Adipocyte (in vitro differentiated cells): ENCODE data around the gene FIG4.
A peak's percentile ranks its signal among the peaks of the same experiment; 100 is the strongest.

Experiments used
- DNase-seq: peaks from one replicate; pipeline ENCODE4 v3.0.0-alpha.2; 2015; ENCODE audit warnings: low read depth
- H3K27me3 ChIP-seq: replicated peaks from 2 replicates; pipeline ENCODE4 v1.7.0; 2013; ENCODE audit warnings: mild to moderate bottlenecking, low read length, moderate library complexity; ENCODE audit not compliant: control insufficient read depth, insufficient read depth
- H3K36me3 ChIP-seq: 2 replicates; pipeline ENCODE4 v1.7.0; 2013; ENCODE audit warnings: low read length, mild to moderate bottlenecking, moderate library complexity; ENCODE audit not compliant: control insufficient read depth, insufficient read depth, severe bottlenecking
- H3K4me1 ChIP-seq: 2 replicates; pipeline ENCODE4 v1.7.0; 2013; ENCODE audit warnings: mild to moderate bottlenecking, low read length, moderate library complexity; ENCODE audit not compliant: control insufficient read depth, insufficient read depth
- H3K4me3 ChIP-seq: 2 replicates; pipeline ENCODE4 v1.7.0; 2013; ENCODE audit warnings: mild to moderate bottlenecking, low read length, moderate library complexity
- H3K9ac ChIP-seq: 2 replicates; pipeline ENCODE4 v1.7.0; 2013; ENCODE audit warnings: mild to moderate bottlenecking, low read length, moderate library complexity
- H3K9me3 ChIP-seq: 2 replicates; pipeline ENCODE4 v1.7.0; 2013; ENCODE audit warnings: mild to moderate bottlenecking, low read length, moderate library complexity; ENCODE audit not compliant: control insufficient read depth

The FIG4 gene

GRCh38 chr6:109690737-109691621 is at the start of gene FIG4, which contains the start of gene AK9:
Gene FIG4 (plus strand): TSS chr6:109691296. CDS start chr6:109691436, 140 bp downstream.
Gene AK9 (minus strand): TSS chr6:109691202. CDS start chr6:109675745, 15,457 bp downstream.
- Histone ChIP-seq H3K4me1 (peaks cover 29% of the 10 kb centered on the region), H3K9ac (peak within 1 kb of the TSS; percentile 92), H3K4me3 (peak within 1 kb of the TSS; percentile 97), H3K9me3 (no peaks in the 10 kb centered on the region), H3K36me3 (no peaks in the 10 kb centered on the region), H3K27me3 (no peaks in the 10 kb centered on the region)
- peak; percentile 98 for DNase-seq

GRCh38 chr6:109644131-109644530 is 47.0 kb upstream of the FIG4 start:
- Histone ChIP-seq H3K9me3 (peaks cover 3% of the 10 kb centered on the region), H3K9ac (no peak overlapping the region), H3K4me3 (no peak overlapping the region), H3K36me3 (no peaks in the 10 kb centered on the region), H3K4me1 (no peaks in the 10 kb centered on the region), H3K27me3 (no peaks in the 10 kb centered on the region)
- DNase-seq, result no peak

- H3K4me3 ChIP-seq, result no peak overlapping the region
- no peak overlapping the region for H3K9ac ChIP-seq
- no peaks in the 10 kb centered on the region for H3K9me3 ChIP-seq
- H3K27me3 ChIP-seq, result no peaks in the 10 kb centered on the region
- H3K36me3 ChIP-seq, result no peaks in the 10 kb centered on the region
- DNase-seq, result no peak
- H3K4me1 ChIP-seq, result peaks cover 3% of the 10 kb centered on the region
These were observed 37.8 kb upstream of the FIG4 start for GRCh38 chr6:109653264-109653663.

GRCh38 chr6:109655761-109656262 is 35.3 kb upstream of the FIG4 start:
- no peak for DNase-seq
- Histone ChIP-seq H3K9ac (no peak overlapping the region), H3K9me3 (no peaks in the 10 kb centered on the region), H3K4me3 (no peak overlapping the region), H3K4me1 (peaks cover 4% of the 10 kb centered on the region), H3K27me3 (no peaks in the 10 kb centered on the region), H3K36me3 (no peaks in the 10 kb centered on the region)

GRCh38 chr6:109660526-109661320 is 30.4 kb upstream of the FIG4 start:
- no peak overlapping the region for H3K4me3 ChIP-seq
- no peak overlapping the region for H3K9ac ChIP-seq
- H3K9me3 ChIP-seq, result no peaks in the 10 kb centered on the region
- no peak for DNase-seq
- no peaks in the 10 kb centered on the region for H3K27me3 ChIP-seq
- H3K4me1 ChIP-seq, result peaks cover 4% of the 10 kb centered on the region
- no peaks in the 10 kb centered on the region for H3K36me3 ChIP-seq

- Histone ChIP-seq H3K36me3 (no peaks in the 10 kb centered on the region), H3K9me3 (no peaks in the 10 kb centered on the region), H3K4me1 (peaks cover 4% of the 10 kb centered on the region), H3K27me3 (no peaks in the 10 kb centered on the region), H3K9ac (no peak overlapping the region), H3K4me3 (no peak overlapping the region)
- DNase-seq, result no peak
These were observed 28.9 kb upstream of the FIG4 start for GRCh38 chr6:109662192-109662591.

GRCh38 chr6:109669811-109670210 is 21.3 kb upstream of the FIG4 start:
- Histone ChIP-seq H3K9ac (no peak overlapping the region), H3K4me1 (peaks cover 4% of the 10 kb centered on the region), H3K36me3 (no peaks in the 10 kb centered on the region), H3K9me3 (no peaks in the 10 kb centered on the region), H3K4me3 (no peak overlapping the region), H3K27me3 (no peaks in the 10 kb centered on the region)
- DNase-seq, result no peak

- DNase-seq, result peak; percentile 54
- H3K9me3 ChIP-seq, result no peaks in the 10 kb centered on the region
- no peak overlapping the region for H3K4me3 ChIP-seq
- H3K36me3 ChIP-seq, result no peaks in the 10 kb centered on the region
- H3K27me3 ChIP-seq, result no peaks in the 10 kb centered on the region
- no peak overlapping the region for H3K9ac ChIP-seq
- peaks cover 4% of the 10 kb centered on the region for H3K4me1 ChIP-seq
These were observed 19.4 kb upstream of the FIG4 start for GRCh38 chr6:109671733-109672132.

- Histone ChIP-seq H3K36me3 (no peaks in the 10 kb centered on the region), H3K27me3 (no peaks in the 10 kb centered on the region), H3K4me1 (peaks cover 4% of the 10 kb centered on the region), H3K9ac (no peak overlapping the region), H3K4me3 (no peak overlapping the region), H3K9me3 (no peaks in the 10 kb centered on the region)
- DNase-seq, result no peak
These were observed 18.9 kb upstream of the FIG4 start for GRCh38 chr6:109672175-109672574.

GRCh38 chr6:109672839-109673238 is 18.3 kb upstream of the FIG4 start:
- DNase-seq, result no peak

GRCh38 chr6:109676724-109677123 is 14.4 kb upstream of the FIG4 start:
- Histone ChIP-seq H3K4me1 (peaks cover 4% of the 10 kb centered on the region), H3K27me3 (no peaks in the 10 kb centered on the region), H3K9me3 (no peaks in the 10 kb centered on the region), H3K36me3 (no peaks in the 10 kb centered on the region), H3K9ac (no peak overlapping the region), H3K4me3 (no peak overlapping the region)
- no peak for DNase-seq

More at GRCh38 chr6:109672839-109673238, 18.3 kb upstream of the FIG4 start:
- Histone ChIP-seq H3K36me3 (no peaks in the 10 kb centered on the region), H3K4me3 (no peak overlapping the region), H3K4me1 (peaks cover 4% of the 10 kb centered on the region), H3K27me3 (no peaks in the 10 kb centered on the region), H3K9ac (no peak overlapping the region), H3K9me3 (no peaks in the 10 kb centered on the region)
